Heart left ventricle (tissue), 13 donors: ENCODE results near the gene ARL4C.

Experiments
- POLR2A ChIP-seq, 2 donors: fragments of 450-650 bp; IDR thresholded peaks; one replicate each; pipeline ENCODE4 v1.6.1; 2017; ENCODE audit warnings: antibody characterized with exemption in 2 of 2, mild to moderate bottlenecking in 2 of 2, moderate library complexity in 2 of 2
- TF ChIP-seq, protein P1 (sequence below), 12 donors: fragments of 200-600 bp; sonication (generic) in 4 of 12; IDR thresholded peaks; one replicate each; pipeline versions ENCODE4 v1.5.0 to v1.8.0; 2018 to 2022; ENCODE audit warnings: antibody characterized with exemption in 12 of 12, mild to moderate bottlenecking in 5 of 12
- donor health status: ischemic (EF 13 %, LVEDD 7.1; RV severe dilation, severe dysfunction).
- donor health status: DM: no; HTN: yes; CAD: no.
- donor health status: DM: no; HTN: no; CAD: no.
- donor health status: ischemic (EF 25% LVEDD 6.9; RV normal size, moderate dysfunction).
- donor health status: ischemic (EF 25% LVEDD 5.7; RV mildly dilated, moderate dysfunction).
- donor health status: ischemic (EF 35%, LVEDD 5.7; RV mildly dilated, moderate dysfunction).
- donor health status: nonischemic (EF 11% LVEDD 7.7; RV severe dilation, severe dysfunction).
- donor health status: DM: yes; HTN: yes; CAD: no.
- donor health status: PGD.
- donor health status: ischemic (EF 29% LVEDD 5.4; RV normal size, mild dysfunction).
- donor health status: nonischemic (EF 23%, LVEDD 6.1; RV moderate dilation, normal function).

DNA sequence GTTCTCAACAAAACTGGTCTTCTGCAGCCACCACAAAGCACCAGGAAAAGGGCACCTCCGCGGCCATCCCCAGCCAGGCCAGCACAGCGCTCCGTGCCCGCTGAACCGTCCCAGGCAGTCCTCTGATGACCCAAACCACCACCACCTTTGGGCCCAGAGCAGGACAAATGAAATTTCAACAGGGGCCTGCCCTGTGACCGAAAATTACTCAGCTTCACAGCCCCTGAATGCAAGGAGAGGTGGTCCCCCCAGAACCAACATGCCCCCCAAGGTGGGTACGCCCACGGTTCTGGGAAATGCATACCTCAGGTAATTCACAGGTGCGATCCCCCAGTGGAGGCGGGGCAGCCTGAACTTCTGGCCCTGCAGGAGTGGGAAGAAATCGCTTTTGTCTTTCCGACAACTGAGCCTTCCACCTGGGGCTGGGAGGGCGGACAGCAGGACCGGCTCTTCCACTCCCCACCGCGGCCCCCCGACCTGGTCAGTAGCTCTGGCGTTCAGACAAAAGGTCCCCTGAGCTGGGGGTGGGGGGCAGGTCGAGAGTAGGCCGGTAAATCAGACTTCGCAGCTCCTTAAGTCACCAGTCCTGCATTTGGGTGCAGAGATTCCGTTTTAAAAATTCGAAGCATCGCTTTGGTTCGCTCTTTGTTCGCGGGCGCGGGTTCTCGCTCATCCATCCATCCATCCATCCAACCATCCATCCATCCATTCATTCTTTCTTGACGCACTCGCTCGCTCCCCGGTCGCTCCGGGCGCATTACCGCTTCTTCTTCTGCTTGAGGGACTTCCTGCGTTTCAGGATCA lies 1.4 kb downstream of the ARL4C start:
- TF ChIP-seq, protein P1, sequence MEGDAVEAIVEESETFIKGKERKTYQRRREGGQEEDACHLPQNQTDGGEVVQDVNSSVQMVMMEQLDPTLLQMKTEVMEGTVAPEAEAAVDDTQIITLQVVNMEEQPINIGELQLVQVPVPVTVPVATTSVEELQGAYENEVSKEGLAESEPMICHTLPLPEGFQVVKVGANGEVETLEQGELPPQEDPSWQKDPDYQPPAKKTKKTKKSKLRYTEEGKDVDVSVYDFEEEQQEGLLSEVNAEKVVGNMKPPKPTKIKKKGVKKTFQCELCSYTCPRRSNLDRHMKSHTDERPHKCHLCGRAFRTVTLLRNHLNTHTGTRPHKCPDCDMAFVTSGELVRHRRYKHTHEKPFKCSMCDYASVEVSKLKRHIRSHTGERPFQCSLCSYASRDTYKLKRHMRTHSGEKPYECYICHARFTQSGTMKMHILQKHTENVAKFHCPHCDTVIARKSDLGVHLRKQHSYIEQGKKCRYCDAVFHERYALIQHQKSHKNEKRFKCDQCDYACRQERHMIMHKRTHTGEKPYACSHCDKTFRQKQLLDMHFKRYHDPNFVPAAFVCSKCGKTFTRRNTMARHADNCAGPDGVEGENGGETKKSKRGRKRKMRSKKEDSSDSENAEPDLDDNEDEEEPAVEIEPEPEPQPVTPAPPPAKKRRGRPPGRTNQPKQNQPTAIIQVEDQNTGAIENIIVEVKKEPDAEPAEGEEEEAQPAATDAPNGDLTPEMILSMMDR (IDR thresholded peaks at IDR 0.05), result no peak
- no peak for TF ChIP-seq POLR2A (IDR thresholded peaks at IDR 0.05)
